22Rv1 (cell line): Measurements from ENCODE around the gene SFXN2.

Experiments used
- H3K27ac ChIP-seq: fragments of 450-650 bp; 2 replicates; pipeline ENCODE4 v1.5.1; 2017
- ZFX ChIP-seq: fragments of 450-650 bp; IDR thresholded peaks from 2 replicates; pipeline ENCODE4 v1.6.1; 2017; ENCODE audit warnings: antibody characterized with exemption, borderline replicate concordance
- TF ChIP-seq, protein P1 (sequence below): fragments of 450-650 bp; IDR thresholded peaks from 2 replicates; pipeline ENCODE4 v1.5.1; 2017; ENCODE audit warnings: mild to moderate bottlenecking

Gene SFXN2

DNA sequence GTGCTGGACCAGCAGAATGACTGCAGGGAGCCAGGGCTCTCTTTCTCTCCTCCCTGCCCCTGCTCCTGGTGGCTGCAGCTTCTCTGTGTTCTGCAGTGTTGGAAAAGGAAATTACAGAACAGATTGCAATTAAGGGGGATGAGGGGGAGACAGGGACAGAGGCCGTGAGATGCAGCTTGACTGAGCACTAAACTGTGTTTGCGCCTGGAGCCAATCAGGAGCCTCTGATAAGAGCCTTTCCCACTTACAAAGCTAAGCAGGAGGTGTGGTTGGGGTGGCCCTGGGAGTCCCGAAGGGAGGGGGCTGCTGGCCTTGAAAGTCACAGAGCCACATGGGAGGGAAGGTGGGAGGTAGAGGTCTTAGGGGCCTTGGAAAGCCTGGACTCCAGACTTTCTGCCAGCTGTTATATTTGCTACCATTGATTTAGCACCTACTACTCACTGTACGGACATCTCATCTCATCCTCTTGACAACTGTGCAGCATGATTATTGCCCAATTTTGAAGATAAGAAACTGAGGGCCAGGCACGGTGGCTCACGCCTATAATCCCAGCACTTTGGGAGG lies 43.5 kb upstream of the SFXN2 start:
- TF ChIP-seq, protein P1, sequence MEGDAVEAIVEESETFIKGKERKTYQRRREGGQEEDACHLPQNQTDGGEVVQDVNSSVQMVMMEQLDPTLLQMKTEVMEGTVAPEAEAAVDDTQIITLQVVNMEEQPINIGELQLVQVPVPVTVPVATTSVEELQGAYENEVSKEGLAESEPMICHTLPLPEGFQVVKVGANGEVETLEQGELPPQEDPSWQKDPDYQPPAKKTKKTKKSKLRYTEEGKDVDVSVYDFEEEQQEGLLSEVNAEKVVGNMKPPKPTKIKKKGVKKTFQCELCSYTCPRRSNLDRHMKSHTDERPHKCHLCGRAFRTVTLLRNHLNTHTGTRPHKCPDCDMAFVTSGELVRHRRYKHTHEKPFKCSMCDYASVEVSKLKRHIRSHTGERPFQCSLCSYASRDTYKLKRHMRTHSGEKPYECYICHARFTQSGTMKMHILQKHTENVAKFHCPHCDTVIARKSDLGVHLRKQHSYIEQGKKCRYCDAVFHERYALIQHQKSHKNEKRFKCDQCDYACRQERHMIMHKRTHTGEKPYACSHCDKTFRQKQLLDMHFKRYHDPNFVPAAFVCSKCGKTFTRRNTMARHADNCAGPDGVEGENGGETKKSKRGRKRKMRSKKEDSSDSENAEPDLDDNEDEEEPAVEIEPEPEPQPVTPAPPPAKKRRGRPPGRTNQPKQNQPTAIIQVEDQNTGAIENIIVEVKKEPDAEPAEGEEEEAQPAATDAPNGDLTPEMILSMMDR, result no peak
- no peak for TF ChIP-seq ZFX
- no peak overlapping the region for H3K27ac ChIP-seq

DNA sequence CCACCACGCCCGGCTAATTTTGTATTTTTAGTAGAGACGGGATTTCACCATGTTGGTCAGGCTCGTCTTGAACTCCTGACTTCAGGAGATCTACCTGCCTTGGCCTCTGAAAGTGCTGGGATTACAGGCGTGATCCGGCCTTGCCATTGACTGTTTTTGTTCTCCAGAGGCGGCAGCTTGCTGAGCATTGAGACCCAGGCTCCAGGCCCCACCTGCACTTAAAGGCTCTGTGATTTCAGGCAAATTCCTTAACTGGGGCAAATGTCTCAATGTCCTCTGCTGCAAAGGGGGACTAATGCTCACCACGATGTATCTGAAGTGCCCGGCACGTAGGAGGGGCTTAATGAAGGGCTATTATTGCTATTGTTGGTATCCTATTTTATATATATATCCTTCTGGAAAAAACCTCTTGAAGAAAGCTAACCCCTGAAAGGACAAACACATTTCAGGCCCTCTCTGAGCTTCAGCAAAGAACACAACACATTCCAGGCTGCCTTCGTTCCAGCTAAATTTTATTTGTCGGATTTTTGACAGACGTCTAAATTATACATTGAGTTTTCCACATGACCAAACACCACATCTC lies 41.1 kb upstream of the SFXN2 start:
- no peak for TF ChIP-seq ZFX
- H3K27ac ChIP-seq, result no peak overlapping the region

DNA sequence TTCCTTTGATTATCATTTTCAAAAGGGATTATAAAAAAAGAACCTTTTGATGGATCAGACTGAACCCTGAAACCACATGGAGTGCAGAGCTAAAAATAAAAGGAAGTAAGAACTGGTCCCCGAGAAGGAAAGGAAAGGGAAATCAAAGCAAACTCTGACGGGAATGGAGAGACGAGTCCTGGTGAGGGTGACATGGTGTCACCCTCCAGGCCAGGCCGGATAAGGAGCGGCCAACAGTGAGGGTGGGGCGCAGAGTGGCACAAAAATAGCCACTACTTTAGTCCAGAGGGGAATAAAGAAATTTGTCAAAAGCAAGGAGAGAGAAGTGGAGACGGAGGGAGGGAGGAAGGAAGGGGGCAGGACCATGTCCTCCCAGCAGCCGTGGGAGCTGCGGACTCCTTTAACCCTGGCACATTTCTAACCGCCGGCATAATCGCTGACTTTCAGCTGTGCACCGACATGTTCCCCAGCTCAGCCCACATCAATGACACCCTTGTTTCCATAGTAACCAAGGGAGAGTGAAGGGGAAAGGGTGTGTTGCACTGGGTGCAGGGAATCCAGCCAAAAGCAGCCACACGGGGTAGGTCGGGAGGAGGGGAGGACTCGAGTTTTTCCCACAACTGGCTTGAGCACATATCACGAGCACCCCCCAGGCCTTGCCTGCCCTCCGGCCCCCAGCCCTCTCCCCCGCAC lies 40.5 kb upstream of the SFXN2 start:
- no peak for TF ChIP-seq ZFX
- TF ChIP-seq, protein P1, result no peak
- no peak overlapping the region for H3K27ac ChIP-seq

DNA sequence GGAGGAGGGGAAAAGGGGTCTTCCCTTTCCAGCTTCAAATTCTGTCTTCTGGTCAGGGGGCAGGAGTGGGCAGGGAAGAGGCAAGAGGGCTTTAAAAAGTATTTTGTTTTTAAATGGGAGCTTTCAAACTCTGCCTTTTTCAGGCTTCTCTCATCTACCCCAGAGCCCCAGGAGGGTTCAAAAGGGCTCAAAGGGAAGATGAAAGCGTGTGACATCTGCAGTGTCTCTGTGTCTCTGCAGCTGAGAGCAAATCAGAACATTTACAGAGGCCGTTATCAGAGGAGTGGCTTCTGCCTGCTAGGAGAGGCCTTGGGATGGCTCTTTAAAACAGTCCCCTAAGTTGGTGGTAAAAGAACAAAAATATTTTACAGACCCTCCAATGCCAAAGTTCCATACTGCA lies 39.9 kb upstream of the SFXN2 start:
- no peak overlapping the region for H3K27ac ChIP-seq

DNA sequence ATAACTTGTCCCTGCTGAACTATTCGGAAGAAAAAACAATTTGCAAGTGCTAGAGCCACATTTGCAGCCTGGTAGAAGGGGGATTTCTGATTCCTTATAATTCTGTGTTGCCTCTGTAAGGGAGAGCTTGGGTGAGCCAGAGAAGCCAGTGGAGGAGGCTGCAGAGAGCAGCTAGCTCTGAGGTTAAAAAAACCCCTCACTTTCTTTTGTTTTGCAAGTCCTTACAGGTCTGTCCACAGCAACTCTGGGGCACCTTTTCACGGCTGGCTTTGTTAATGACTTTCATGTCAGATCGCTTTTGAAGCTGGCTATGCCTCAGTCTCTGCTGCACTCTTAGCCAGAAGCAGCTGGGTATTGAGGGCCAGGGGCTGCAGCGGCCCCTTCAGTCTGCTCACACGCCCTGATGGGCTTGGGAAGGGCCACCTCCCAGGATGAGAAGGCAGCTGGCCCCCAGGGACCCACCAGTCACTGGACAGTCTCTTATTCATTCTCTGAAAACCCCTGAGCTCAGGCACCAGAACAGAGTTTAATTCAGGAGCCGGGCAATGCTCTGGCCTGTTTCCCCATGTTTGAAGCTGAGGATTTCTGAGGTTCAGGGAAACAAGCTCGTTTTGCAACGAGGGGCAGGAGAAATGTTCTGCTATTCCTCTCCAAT lies 39.3 kb upstream of the SFXN2 start:
- no peak overlapping the region for H3K27ac ChIP-seq
- TF ChIP-seq, protein P1, result no peak
- no peak for TF ChIP-seq ZFX

More for the DNA sequence above, 39.9 kb upstream of the SFXN2 start:
- TF ChIP-seq, protein P1, result no peak
- no peak for TF ChIP-seq ZFX

DNA sequence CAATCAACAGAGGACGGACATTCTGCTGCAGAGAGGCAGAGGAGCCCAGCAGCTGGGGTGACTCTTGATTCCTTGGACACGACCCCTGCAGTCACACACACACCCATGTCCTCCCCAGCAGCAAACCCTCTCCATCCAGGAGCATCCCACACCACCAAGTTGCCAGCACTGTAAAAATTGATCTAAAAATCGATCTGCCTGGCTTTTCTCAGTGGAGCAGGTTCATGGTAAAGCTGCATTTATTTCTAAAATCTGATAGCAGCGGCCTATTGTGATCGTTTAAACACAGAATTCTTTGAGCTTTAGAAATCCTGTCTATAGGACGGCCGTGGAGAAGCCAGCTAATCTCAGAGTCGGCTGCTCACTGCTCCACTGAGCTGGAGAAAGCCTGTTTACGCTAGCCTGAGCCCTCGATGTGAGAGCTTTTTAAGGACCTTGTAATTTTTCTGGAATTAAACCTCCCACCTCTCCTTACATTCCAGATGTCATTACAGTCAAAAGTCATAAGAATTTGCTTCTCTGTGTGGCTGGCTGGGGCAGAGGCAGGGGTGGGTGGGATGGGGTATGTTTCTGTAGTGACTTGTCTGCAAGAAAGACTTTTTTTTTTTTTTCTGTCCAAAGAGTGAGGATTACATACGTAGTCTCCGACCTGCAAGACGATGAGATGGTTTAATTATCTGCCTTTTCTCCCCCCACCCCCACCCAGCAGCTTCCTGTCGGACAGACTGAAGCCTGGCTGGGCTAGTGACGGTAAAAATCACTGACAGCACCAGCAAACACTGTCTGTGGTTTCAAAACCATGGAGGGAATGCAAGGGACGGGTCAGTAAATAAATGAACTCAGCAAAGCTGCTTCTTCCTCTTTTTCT lies 38.5 kb upstream of the SFXN2 start:
- TF ChIP-seq ZFX, result no peak
- TF ChIP-seq, protein P1, result no peak
- H3K27ac ChIP-seq, result no peak overlapping the region
